Endothelial cell of umbilical vein (primary cell): ENCODE results near the gene SGF29. TPM values are rescaled to one million over a fixed set of nuclear protein-coding genes. Genes with fewer than 3 reads are reported as not detected.
"Not testable (repeated sequence)": the region's sequence is repeated elsewhere in the genome, so short reads cannot be mapped to it uniquely, and the experiment has no call there.

Experiments
- BruUV-seq: library from RNA; stranded (reverse); fragments of 400-500 nt; replicated peaks from 2 replicates; lab custom pipeline; 2021; lab: Mats Ljungman, UMichigan
- CTCF ChIA-PET: fragments of 300-600, 350-600 bp; sonication (Branson Sonifier 250); formaldehyde crosslinking; loops from one replicate; lab custom pipeline; 2021; ENCODE audit warnings: antibody characterized with exemption, inconsistent platforms; lab: Charles Lee
- POLR2A ChIA-PET: fragments of 300-600, 350-600 bp; sonication (Branson Sonifier 250); formaldehyde crosslinking; loops from one replicate; lab custom pipeline; 2021; ENCODE audit warnings: antibody characterized with exemption, inconsistent platforms; lab: Charles Lee
- DNase-seq: peaks from one replicate; pipeline ENCODE4 v3.0.0-alpha.2; 2011; ENCODE audit warnings: low read depth, low spot score
- FAIRE-seq: peaks from 2 replicates; lab custom pipeline; 2011; peaks lifted over from hg19 to GRCh38; lab: Jason Lieb, UNC
- H2AFZ ChIP-seq: 2 replicates; pipeline ENCODE4 v1.6.0; 2012; ENCODE audit warnings: low read depth, low read length, control low read depth, inconsistent platforms
- H3K27ac ChIP-seq: 2 replicates; pipeline ENCODE4 v1.5.1; 2011; ENCODE audit warnings: low read depth, mild to moderate bottlenecking, control low read depth, low read length, moderate library complexity; ENCODE audit not compliant: insufficient read depth
- H3K27me3 ChIP-seq, 2 experiments: 2 replicates each; pipeline versions ENCODE4 v1.6.0 to v1.6.1; 2011; ENCODE audit warnings: low read length in 2 of 2, mixed read lengths in 1 of 2; ENCODE audit not compliant: control insufficient read depth in 2 of 2, insufficient read depth in 2 of 2
- H3K36me3 ChIP-seq, 2 experiments: 2 replicates in 1 of 2; 3 replicates in 1 of 2; pipeline ENCODE4 v1.5.1; 2011; ENCODE audit warnings: low read length in 2 of 2, mild to moderate bottlenecking in 1 of 2, moderate library complexity in 1 of 2; ENCODE audit not compliant: control insufficient read depth in 2 of 2, insufficient read depth in 2 of 2; ENCODE audit errors: extremely low read depth in 1 of 2
- H3K4me1 ChIP-seq: 3 replicates; pipeline ENCODE4 v1.5.1; 2011; ENCODE audit warnings: mild to moderate bottlenecking, low read length; ENCODE audit not compliant: control insufficient read depth, insufficient read depth; ENCODE audit errors: extremely low read depth
- H3K4me2 ChIP-seq: 2 replicates; pipeline ENCODE4 v1.6.1; 2011; ENCODE audit warnings: low read length, control low read depth, mixed read lengths; ENCODE audit not compliant: insufficient read depth
- H3K4me3 ChIP-seq, 3 experiments: fragments of 200-600 bp in 1 of 3; sonication (generic), shearing (Covaris generic) in 1 of 3; replicated peaks in 1 of 3; 2 replicates each; pipeline ENCODE4 v1.5.1; 2011 to 2016; ENCODE audit warnings: control low read depth in 3 of 3, low read length in 3 of 3, mild to moderate bottlenecking in 2 of 3, inconsistent platforms in 1 of 3, low read depth in 1 of 3, moderate library complexity in 1 of 3; ENCODE audit not compliant: insufficient read depth in 1 of 3
- H3K79me2 ChIP-seq: 2 replicates; pipeline ENCODE4 v1.6.0; 2012; ENCODE audit warnings: low read length, inconsistent platforms; ENCODE audit not compliant: control insufficient read depth, insufficient read depth
- H3K9ac ChIP-seq: replicated peaks from 2 replicates; pipeline ENCODE3; 2011; ENCODE audit warnings: low read length, control low read depth; ENCODE audit not compliant: insufficient read depth; ENCODE audit errors: extremely low read depth
- H3K9me1 ChIP-seq: replicated peaks from 3 replicates; pipeline ENCODE4 v1.6.0; 2011; ENCODE audit warnings: mild to moderate bottlenecking, low read length; ENCODE audit not compliant: control insufficient read depth, insufficient read depth; ENCODE audit errors: extremely low read depth
- H3K9me3 ChIP-seq: replicated peaks from 2 replicates; pipeline ENCODE4 v1.5.1; 2012; ENCODE audit warnings: low read length, inconsistent platforms; ENCODE audit not compliant: control insufficient read depth, insufficient read depth
- H4K20me1 ChIP-seq: replicated peaks from 2 replicates; pipeline ENCODE3; 2011; ENCODE audit warnings: mild to moderate bottlenecking, low read length; ENCODE audit not compliant: control insufficient read depth, insufficient read depth; ENCODE audit errors: extremely low read depth
- EZH2 ChIP-seq: IDR thresholded peaks from 2 replicates; pipeline ENCODE4 v1.6.1; 2012; ENCODE audit warnings: borderline replicate concordance, low read depth, mild to moderate bottlenecking, moderate library complexity, low read length, inconsistent platforms; ENCODE audit not compliant: severe bottlenecking
- FOS ChIP-seq: IDR thresholded peaks from 2 replicates; pipeline ENCODE4 v1.6.1; 2011; ENCODE audit warnings: mild to moderate bottlenecking, low read length, moderate library complexity, borderline replicate concordance; ENCODE audit not compliant: insufficient read depth
- GATA2 ChIP-seq: IDR thresholded peaks from 2 replicates; pipeline ENCODE4 v1.7.0; 2011; ENCODE audit warnings: low read depth, mild to moderate bottlenecking, moderate library complexity, mixed read lengths, low read length; ENCODE audit not compliant: insufficient read length, insufficient read depth
- JUN ChIP-seq: IDR thresholded peaks from 2 replicates; pipeline ENCODE4 v1.6.1; 2011; ENCODE audit warnings: borderline replicate concordance, low read depth; ENCODE audit not compliant: insufficient read length, insufficient read depth
- MYC ChIP-seq: IDR thresholded peaks from one replicate; pipeline ENCODE4 v1.6.1; 2011; ENCODE audit warnings: mild to moderate bottlenecking, low read depth, low read length
- POLR2A ChIP-seq: IDR thresholded peaks from 2 replicates; pipeline ENCODE4 v1.6.1; 2012; ENCODE audit warnings: low read depth, mild to moderate bottlenecking, control low read depth, low read length
- POLR2AphosphoS5 ChIP-seq: IDR thresholded peaks from 2 replicates; pipeline ENCODE4 v1.6.1; 2012; ENCODE audit warnings: low read depth, mild to moderate bottlenecking, control low read depth, low read length, moderate library complexity; ENCODE audit not compliant: insufficient read depth
- dilution Hi-C: fragments of 300-500 bp; cut with MboI; formaldehyde crosslinking; loops from one replicate; pipeline ENCODE4 v1.15.0; 2019; ENCODE audit warnings: low sequenced_read_pairs; ENCODE audit not compliant: extremely low pct_ligation_motif_present
- intact Hi-C: fragments of 100-400 bp; cut with micrococcal nuclease; formaldehyde crosslinking; loops from one replicate; pipeline ENCODE4 v1.10.0; 2022
- polyA plus RNA-seq, 4 experiments: library from polyadenylated mRNA; depleted of rRNA in 3 of 4; stranded (reverse) in 3 of 4; unstranded in 1 of 4; fragments of >200 nt; gene quantifications; 2 replicates each; pipeline versions ENCODE4 v1.2.1 to v1.2.3, GENCODE V29; 2011 to 2012; ENCODE audit warnings: missing spikeins in 1 of 4
- total RNA-seq: library from RNA; stranded (reverse); gene quantifications from 2 replicates; pipeline ENCODE4 v1.2.3, GENCODE V29; 2021
- TF ChIP-seq, protein P1 (sequence below), 2 donors: IDR thresholded peaks; 1 replicate in 1 of 2; 2 replicates in 1 of 2; pipeline ENCODE4 v1.5.1; 2011; ENCODE audit warnings: low read length in 2 of 2, mild to moderate bottlenecking in 2 of 2, moderate library complexity in 2 of 2, control low read depth in 1 of 2, inconsistent platforms in 1 of 2, low read depth in 1 of 2; ENCODE audit not compliant: insufficient read depth in 1 of 2; ENCODE audit errors: extremely low read depth in 1 of 2
- TF ChIP-seq, protein P2 (sequence below): IDR thresholded peaks from 2 replicates; pipeline ENCODE4 v1.6.1; 2011; ENCODE audit not compliant: insufficient read depth, insufficient read length

SGF29 gene
- total and polyA plus RNA-seq, 2 donors (not counting 3 experiments of a cell fraction or from before 2014, with no cell fraction given), result 3.4 to 12.0 TPM

DNA sequence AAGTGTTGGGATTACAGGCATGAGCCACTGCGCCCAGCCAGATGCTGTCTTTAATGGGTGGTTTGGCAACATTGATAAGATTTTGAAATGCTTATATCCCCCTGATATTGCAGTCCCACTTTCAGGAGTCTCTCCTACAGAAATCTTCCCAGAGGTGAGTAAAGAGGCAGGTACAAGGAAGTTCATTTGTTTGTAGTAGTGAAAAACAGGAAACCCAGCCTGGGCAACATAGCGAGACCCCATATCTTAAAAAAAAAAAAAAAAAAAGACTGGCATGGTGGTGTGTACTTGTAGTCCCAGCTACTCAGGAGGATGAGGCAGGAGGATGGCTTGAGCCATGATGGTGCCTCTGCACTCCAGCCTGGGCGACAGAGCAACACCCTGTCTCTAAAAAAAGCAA is 8.7 kb upstream of the SGF29 start:
- BruUV-seq, result no TSS peak
- H3K27ac ChIP-seq, result no peak overlapping the region
- H3K4me1 ChIP-seq, result no peaks in the 10 kb centered on the region
- dilution Hi-C loops (no loop called here), intact Hi-C loops (no loop called here)
- H3K9me3 ChIP-seq, result no peaks in the 10 kb centered on the region
- no peaks in the 10 kb centered on the region for H4K20me1 ChIP-seq
- H3K4me2 ChIP-seq, result no peak overlapping the region
- FAIRE-seq, result no peak
- H3K9me1 ChIP-seq, result no peaks in the 10 kb centered on the region
- TF ChIP-seq, protein P1, sequence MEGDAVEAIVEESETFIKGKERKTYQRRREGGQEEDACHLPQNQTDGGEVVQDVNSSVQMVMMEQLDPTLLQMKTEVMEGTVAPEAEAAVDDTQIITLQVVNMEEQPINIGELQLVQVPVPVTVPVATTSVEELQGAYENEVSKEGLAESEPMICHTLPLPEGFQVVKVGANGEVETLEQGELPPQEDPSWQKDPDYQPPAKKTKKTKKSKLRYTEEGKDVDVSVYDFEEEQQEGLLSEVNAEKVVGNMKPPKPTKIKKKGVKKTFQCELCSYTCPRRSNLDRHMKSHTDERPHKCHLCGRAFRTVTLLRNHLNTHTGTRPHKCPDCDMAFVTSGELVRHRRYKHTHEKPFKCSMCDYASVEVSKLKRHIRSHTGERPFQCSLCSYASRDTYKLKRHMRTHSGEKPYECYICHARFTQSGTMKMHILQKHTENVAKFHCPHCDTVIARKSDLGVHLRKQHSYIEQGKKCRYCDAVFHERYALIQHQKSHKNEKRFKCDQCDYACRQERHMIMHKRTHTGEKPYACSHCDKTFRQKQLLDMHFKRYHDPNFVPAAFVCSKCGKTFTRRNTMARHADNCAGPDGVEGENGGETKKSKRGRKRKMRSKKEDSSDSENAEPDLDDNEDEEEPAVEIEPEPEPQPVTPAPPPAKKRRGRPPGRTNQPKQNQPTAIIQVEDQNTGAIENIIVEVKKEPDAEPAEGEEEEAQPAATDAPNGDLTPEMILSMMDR (IDR thresholded peaks at IDR 0.05; ENCODE audit: extremely low read depth in 1 of 2, insufficient read depth in 1 of 2, low read depth in 1 of 2, low read length in 2 of 2), result no peak
- TF ChIP-seq POLR2AphosphoS5 (no peak), JUN (no peak), MYC (no peak), GATA2 (no peak), EZH2 (no peak), FOS (no peak), POLR2A (no peak)
- TF ChIP-seq, protein P2, sequence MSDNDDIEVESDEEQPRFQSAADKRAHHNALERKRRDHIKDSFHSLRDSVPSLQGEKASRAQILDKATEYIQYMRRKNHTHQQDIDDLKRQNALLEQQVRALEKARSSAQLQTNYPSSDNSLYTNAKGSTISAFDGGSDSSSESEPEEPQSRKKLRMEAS, result no peak
- no peaks in the 10 kb centered on the region for H3K27me3 ChIP-seq
- no peak overlapping the region for H3K9ac ChIP-seq
- no peaks in the 10 kb centered on the region for H3K79me2 ChIP-seq
- no peak for DNase-seq
- H3K36me3 ChIP-seq, result no peaks in the 10 kb centered on the region
- POLR2A ChIA-PET, result interaction anchor here (0.6 kb wide), 1 partner anchor 11 kb away, joined by 4 read pairs; no protein-coding TSS in a partner anchor
- no peak overlapping the region for H3K4me3 ChIP-seq
- CTCF ChIA-PET, result no interaction called here
- H2AFZ ChIP-seq, result no peak overlapping the region

DNA sequence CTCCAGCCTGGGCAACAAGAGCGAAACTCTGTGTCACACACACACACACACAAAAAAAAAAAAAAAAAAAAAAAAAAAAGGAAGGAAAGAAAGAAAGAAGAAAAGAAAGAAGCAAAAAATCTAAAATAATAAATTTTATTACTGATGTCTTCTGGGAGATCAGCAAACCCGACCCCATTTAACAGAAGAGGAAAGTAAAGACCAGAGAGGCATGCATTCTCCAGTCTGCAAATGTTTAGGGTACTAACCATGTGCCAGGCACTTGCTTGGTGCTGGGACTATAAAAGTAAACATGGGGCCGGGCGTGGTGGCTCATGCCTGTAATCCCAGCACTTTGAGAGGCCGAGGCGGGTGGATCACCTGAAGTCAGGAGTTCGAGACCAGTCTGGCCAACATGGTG is 7.8 kb upstream of the SGF29 start:
- H3K36me3 ChIP-seq, H4K20me1 ChIP-seq, H3K9me3 ChIP-seq, FAIRE-seq, H3K9me1 ChIP-seq, H3K27ac ChIP-seq, BruUV-seq, H3K4me2 ChIP-seq, H3K27me3 ChIP-seq, H3K9ac ChIP-seq, intact Hi-C loops, H3K79me2 ChIP-seq, H2AFZ ChIP-seq, dilution Hi-C loops, H3K4me3 ChIP-seq, H3K4me1 ChIP-seq, DNase-seq: not testable (repeated sequence)
- CTCF ChIA-PET, result interaction anchor here (0.6 kb wide), 1 partner anchor 58 kb away, joined by 3 read pairs; no protein-coding TSS in a partner anchor
- POLR2A ChIA-PET, result interaction anchor here (0.6 kb wide), 1 partner anchor 10 kb away, joined by 4 read pairs; no protein-coding TSS in a partner anchor
